HG03097 (cell line): ENCODE measurements around the gene CHST15.
"Not testable (repeated sequence)": the region's sequence is repeated elsewhere in the genome, so short reads cannot be mapped to it uniquely, and the experiment has no call there.

ENCODE experiments used
- ATAC-seq: cut with Tn5 transposase; IDR thresholded peaks from one replicate; pipeline ENCODE4 v1.9.1; 2021; ENCODE audit not compliant: unreplicated experiment, low FRiP score

The CHST15 gene

GRCh38 chr10:124048371-124049290, 44.8 kb downstream of the CHST15 start:
- ATAC-seq: no peak

DNA sequence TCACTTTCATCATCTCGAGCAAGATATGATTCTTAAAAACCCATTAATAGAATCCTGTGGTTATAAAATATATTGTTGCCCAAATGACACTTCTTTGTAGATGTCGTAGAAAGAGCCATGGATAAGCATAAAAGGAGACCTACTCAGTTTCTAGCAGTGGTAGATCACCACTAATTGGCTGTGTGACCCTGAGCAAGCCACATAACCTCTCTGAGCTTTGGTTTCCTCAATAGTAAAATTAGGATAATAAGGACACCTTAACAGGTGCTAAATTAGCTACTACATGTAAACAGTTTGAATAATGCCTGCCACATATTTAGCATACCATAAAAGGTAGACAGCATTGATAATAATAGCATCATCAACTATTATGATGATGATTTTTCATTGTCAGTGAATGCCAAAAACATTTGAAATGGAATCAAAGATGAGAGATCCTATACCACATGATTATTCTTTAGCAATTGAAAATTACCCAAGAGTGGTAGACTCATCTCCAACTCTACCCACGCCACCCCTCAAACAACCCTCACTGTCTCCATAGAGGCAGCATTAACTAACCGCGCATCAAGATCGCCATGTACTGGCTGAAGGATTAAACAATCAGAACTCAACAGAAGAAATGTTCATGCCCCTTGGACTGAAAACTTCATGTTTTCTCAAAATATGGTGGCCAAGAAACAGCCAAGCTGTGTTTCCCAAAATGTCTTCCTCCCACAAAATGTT, 45.8 kb downstream of the CHST15 start:
- no peak for ATAC-seq

DNA sequence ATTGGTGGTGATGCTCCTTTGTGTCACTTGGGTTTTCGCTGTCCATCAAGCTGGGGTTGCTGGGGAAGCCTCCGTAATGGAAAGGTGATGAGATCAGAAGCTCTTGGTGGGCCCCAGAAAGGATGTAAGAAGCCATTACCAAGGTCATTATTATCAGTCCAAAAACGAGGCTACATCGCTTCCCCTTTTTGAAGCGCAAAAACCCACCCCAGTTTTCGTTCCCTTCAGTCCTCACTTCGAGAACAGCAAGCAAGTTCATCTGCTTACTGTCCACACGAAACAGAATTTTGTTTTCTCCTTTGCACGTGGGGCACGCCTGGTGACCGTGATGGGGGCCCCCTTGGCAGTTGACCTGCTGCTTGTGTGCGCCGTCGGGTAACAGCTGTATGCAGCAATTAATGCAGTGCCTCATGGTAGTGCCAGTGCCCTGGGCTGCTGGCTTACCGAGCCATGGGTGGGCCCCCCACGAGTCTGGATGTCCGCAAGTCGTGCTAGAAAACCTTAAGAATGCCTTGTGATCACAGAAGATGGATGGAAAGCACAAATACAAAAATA, 47.5 kb downstream of the CHST15 start:
- ATAC-seq: no peak

- no peak for ATAC-seq
These were observed 48.1 kb downstream of the CHST15 start for GRCh38 chr10:124045276-124045675.

DNA sequence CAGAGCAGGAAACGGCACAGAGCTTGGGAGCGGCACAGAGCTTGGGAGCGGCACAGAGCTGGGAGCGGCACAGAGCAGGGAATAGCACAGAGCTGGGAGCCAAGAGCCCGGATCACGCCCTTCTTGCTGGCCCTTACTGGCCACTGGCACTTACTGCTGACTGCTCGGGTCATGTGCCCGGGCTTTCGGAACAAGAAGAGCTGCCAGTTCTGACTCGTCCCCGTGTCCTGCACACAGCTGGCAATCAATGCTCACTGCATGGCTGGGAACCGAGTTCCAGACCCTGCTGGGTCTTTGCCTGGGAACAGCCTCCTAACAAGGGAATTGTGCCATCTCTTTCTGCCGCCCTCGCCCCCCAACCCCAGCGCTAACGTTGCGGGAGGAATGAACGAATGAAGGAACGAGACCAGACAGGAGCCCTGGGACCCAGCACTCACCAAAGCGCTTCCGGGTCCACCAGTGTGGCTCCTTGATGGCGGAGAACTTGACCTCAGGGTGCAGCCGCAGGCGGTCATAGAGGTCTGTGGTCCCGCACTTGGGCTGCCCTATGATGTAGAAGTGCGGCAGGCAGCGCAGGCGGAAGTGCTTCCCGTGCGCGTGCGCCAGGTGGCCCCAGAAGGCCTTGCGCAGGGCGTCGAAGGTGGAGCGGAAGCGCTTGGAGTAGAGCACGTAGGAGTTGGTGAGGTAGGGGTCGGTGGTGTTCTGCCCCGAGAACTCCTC, 49.1 kb downstream of the CHST15 start:
- no peak for ATAC-seq

GRCh38 chr10:124043310-124044142, 49.9 kb downstream of the CHST15 start:
- ATAC-seq: no peak

DNA sequence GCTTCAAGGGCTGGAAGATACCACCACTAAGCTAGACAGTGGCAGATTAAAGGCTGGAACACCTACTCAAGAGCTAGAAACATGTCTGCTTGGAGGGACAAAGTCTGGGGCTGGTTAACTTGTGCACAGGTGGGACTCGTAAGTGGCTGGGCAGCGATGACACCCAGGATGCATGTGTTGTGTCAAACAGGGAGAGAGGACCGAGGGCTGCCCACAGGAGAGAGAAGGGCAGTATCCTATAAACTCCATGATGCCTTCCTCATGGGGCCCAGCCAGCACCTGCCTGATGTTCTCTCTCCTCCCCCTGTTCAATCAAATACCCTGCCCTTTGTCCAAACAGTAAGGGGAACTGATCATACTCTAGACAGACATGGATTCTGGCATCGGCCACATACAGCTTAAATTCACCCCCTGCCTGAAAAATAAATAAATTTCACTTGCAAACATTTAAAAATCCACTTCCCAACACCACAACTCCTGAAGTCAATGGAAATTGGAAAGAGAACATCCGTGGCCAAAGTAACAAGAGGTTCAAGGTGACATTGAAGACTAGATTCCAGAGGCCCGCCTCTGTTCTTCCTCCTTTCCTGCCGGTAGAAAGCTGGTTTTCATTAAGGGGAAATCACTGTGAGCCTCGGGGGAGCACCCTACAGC, 50.6 kb downstream of the CHST15 start:
- ATAC-seq: no peak

DNA sequence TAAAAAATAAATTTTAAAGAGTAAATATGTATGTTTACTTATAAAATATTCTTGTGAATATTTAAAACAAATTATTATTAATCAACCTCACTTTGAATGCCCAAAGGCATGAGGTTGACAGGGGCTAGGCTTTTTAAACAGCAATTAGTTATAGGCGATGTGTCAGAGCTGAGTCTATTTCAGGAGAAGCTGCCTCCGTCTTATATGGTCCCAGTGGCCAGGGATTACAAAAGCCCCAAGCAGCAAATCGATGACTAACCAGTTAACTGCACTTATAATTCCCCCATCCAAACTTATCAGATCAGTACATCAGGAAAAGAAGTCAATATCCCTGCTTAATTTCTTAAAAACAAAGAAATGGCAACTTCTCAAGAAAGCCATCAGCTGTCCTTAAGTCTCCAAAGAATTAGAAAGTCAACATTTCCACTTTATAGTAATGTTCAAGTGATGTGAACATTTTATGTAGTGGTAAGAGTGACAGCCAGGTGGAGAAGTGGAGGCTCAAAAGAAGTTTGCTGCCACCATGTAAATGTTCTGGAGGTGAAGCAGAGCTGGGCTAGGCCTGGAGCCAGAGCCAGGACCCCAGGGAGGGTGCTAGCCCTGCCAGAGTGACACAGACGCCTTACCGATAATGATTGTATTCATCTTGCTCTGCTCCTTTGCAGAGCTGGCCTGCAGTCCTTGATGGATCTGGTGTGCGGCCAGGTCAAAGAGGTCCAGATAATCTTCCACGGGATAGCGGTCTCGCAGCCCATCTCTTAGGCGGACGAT, 51.5 kb downstream of the CHST15 start:
- no peak for ATAC-seq

- ATAC-seq: no peak
These were observed 52.8 kb downstream of the CHST15 start for GRCh38 chr10:124040451-124041188.

GRCh38 chr10:124039483-124040013, 53.9 kb downstream of the CHST15 start:
- no peak for ATAC-seq

GRCh38 chr10:124037784-124038183, 55.6 kb downstream of the CHST15 start:
- ATAC-seq: no peak

DNA sequence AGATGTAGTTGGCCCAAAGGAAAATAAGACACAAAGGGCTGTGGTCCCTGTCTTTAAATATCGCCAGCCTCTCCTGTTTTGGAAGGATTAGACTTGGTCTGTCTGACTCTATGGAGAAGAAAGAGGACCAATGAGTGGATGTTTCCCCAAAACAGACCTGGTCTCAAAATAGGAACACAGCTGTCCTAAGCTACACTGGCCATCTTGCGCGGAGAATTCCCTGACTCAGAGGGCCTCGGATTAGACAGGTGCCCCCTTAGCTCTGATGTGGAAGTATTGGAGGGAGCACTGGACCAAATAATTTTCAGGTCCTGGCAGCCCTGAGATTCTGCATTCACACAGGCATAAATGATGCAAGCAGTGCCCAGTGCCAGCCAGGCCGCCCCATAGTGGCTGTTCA, 56.1 kb downstream of the CHST15 start:
- ATAC-seq: no peak

DNA sequence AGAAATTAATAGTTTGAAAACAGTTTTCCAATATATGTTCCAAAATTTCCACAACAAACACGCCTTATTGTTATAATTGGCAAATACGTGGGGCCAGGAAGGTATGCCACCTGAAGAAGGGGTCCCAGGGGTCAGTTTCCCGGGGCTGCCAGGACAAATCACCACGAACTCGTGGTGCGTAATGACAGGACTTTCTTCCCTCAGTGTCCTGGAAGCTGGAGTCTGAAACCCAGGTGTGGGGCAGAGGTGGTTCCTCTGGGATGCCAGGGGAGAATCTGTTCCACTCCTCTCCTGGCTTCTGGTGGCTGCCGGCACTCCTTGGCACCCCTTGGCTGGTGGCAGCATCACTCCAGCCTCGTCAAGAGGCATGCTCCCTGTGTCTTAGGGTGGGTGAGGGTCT, 56.7 kb downstream of the CHST15 start:
- ATAC-seq: no peak

- peak; percentile 94 for ATAC-seq
These were observed 57.4 kb downstream of the CHST15 start for GRCh38 chr10:124035928-124036558.

- ATAC-seq: no peak
These were observed 58.0 kb downstream of the CHST15 start for GRCh38 chr10:124035306-124035927.

GRCh38 chr10:124034576-124035305, 58.7 kb downstream of the CHST15 start:
- not testable (repeated sequence) for ATAC-seq
